ENCODE results near the gene CREB5. TPM values are rescaled to one million over a fixed set of nuclear protein-coding genes. Genes with fewer than 3 reads are reported as not detected.

The CREB5 gene
- total and polyA plus RNA-seq, 2 of the 8 experiments (the other 6 are each of a cell fraction or from before 2014, with no cell fraction given) = 2.4 to 2.7 TPM

DNA sequence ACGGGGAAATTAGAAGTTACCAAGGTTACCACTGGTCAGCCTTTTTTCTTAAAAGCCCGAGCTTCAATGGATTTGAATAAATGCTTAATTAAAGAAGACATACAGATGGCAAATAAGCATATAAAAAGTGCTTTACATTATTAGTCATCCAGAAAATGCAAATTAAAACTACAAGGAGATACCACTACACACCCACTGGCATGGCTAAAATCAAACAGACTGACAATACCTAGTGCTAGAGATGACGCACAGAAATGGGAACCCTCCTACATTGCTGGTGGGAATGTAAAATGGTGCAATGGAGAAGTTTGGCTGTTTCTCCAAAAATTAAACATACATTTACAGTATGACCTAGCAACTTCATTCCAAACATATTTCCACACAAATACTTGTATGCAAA lies 38.3 kb upstream of the CREB5 start (continued):
- TF ChIP-seq CHD7 (IDR thresholded peaks at IDR 0.05; ENCODE audit: insufficient replicate concordance, low read length) = no peak
- no peak for TF ChIP-seq YY1 (IDR thresholded peaks at IDR 0.05; ENCODE audit: low read depth, low read length)
- TF ChIP-seq KDM1A (IDR thresholded peaks at IDR 0.05; ENCODE audit: borderline replicate concordance, low read length) = no peak
